DMS 273 treated with DMSO at 0.1 percent for 48 hours (cell line): ENCODE data around the gene APOE.
"Not testable (repeated sequence)": the region's sequence is repeated elsewhere in the genome, so short reads cannot be mapped to it uniquely, and the experiment has no call there.

Experiments
- DNase-seq: peaks from one replicate; lab custom pipeline; 2025; lab: John Stamatoyannopoulos, UW

Gene APOE

DNA sequence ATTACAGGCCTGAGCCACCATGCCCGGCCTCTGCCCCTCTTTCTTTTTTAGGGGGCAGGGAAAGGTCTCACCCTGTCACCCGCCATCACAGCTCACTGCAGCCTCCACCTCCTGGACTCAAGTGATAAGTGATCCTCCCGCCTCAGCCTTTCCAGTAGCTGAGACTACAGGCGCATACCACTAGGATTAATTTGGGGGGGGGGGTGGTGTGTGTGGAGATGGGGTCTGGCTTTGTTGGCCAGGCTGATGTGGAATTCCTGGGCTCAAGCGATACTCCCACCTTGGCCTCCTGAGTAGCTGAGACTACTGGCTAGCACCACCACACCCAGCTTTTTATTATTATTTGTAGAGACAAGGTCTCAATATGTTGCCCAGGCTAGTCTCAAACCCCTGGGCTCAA is 4.2 kb downstream of the APOE start:
- no peak for DNase-seq

DNA sequence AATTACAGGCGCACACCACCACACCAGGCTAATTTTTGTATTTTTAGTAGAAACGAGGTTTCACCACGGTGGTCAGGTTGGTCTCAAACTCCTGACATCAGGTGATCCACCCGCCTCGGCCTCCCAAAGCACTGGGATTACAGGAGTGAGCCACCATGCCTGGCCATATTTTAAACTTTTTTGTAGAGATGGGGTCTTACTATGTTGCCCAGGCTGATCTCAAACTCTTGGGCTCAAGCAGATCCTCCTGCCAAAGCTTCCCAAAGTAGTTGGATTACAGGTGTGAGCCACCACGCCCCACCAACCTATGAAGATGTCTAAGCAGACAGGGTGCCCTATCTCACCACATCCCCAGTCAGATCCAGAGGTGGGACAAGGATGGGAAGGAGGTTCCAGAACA is 6.3 kb downstream of the APOE start:
- DNase-seq: not testable (repeated sequence)

DNA sequence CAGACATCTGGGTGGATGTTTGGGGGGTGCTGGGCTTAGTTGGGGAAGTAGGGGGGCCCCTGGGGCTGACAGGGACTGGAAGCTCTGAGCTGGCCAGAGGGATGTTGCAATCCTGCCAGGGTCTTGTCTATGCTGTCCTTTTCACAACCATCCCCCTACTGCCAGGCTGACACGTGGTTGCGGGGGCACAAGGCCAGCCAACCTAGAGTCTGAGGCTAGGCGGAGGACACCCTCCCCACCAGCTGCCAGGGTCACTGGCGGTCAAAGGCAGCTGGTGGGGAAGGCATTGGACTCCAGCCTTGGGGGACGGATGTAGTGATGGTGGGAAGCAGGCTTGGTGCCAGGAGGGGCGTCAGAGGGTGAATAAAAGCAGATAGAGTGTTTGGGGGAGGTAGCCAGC is 7.3 kb downstream of the APOE start:
- DNase-seq: peak; percentile 89

DNA sequence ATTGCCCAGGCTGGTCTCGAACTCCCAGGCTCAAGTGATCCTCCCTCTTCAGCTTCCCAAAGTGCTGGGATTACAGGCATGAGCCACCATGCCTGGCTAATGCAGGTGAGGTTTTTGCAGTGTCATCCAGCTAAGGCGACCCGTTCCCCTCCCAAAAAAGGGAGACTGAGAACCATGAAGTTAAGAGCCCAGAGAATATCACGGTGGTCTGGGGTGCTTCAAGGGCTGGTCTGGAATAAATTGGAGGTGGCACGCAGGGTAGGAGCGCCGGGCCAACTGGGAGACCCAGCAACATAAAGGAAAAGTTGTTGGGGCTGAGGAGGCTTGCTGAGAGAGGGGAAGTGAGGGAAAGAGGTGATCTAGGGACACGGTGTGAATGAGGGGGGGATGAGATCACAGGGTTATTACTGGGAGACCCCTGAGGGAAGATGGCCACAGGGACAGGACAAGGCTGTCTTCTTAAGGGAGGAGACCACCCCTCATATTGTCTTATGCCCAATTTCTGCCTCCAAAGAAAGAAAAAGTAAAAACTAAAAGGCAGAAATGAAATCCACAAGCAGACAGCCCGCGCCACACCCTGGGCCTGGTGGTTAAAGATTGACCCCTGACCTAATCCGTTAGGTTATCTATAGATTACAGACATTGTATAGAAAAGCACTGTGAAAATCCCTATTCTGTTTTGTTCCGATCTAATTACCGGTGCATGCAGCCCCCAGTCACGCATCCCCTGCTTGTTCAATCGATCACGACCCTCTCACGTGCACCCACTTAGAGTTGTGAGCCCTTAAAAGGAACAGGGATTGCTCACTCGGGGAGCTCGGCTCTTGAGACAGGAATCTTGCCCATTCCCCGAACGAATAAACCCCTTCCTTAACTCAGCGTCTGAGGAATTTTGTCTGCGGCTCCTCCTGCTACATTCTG is 8.2 kb downstream of the APOE start:
- DNase-seq: not testable (repeated sequence)

DNA sequence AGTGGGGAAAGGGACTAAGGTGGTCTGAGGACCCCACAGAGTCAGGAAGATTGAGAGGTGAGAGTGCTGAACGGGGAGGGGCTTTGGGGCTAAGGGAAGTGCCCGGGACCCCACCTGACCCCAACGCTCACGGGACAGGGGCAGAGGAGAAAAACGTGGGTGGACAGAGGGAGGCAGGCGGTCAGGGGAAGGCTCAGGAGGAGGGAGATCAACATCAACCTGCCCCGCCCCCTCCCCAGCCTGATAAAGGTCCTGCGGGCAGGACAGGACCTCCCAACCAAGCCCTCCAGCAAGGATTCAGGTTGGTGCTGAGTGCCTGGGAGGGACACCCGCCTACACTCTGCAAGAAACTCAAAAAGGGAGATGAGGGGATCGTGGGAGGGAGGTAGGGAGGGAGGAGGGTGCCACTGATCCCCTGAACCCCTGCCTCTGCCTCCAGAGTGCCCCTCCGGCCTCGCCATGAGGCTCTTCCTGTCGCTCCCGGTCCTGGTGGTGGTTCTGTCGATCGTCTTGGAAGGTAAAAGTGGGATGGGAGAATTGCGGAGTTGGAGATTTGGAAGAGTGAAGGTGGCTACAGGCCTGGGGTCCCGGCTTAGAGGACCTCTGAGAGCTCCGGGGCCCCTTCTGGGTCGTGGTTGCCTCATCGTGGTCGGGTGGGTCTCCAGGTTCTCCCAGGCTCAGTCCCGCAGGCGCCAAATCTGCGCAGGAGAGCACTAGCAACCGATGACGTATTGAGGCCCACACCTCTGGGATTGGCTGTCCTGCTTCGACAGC is 9.0 kb downstream of the APOE start, which contains the start of gene APOC1:
APOC1 (plus strand) TSS at position 176 of the 774 bp plus-strand sequence; CDS start at position 460, 284 bp downstream.
- DNase-seq: peak; percentile 85

DNA sequence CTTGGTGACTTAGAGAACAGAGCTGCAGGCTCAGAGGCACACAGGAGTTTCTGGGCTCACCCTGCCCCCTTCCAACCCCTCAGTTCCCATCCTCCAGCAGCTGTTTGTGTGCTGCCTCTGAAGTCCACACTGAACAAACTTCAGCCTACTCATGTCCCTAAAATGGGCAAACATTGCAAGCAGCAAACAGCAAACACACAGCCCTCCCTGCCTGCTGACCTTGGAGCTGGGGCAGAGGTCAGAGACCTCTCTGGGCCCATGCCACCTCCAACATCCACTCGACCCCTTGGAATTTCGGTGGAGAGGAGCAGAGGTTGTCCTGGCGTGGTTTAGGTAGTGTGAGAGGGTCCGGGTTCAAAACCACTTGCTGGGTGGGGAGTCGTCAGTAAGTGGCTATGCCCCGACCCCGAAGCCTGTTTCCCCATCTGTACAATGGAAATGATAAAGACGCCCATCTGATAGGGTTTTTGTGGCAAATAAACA is 18.7 kb downstream of the APOE start:
- DNase-seq: no peak

DNA sequence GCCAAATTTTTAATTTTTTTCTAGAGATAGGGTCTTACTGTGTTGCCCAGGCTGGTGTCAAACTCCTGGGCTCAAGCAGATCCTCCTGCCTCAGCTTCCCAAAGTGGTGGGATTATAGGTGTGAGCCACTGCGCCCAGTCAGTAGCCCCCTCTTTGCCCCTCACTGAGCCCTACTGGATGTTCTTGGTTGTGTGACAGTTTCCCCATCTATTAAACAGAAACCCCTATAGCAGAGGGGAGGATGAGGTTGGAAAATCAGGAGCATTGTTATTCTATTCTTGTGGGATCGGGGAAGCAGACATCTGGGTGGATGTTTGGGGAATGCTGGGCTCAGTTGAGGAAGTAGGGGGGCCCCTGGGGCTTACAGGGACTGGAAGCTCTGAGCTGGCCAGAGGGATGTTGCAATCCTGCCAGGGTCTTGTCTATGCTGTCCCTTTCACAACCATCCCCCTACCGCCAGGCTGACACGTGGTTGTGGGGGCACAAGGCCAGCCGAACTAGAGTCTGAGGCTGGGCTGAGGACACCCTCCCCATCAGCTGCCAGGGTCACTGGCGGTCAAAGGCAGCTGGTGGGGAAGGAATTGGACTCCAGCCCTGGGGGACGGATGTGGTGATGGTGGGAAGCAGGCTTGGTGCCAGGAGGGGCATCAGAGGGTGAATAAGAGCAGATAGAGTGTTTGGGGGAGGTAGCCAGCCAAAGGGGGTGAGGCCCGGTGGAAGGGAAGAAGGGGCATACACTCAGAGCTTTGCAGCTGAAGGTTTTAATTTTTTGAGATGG is 19.7 kb downstream of the APOE start:
- peak; percentile 53 for DNase-seq

DNA sequence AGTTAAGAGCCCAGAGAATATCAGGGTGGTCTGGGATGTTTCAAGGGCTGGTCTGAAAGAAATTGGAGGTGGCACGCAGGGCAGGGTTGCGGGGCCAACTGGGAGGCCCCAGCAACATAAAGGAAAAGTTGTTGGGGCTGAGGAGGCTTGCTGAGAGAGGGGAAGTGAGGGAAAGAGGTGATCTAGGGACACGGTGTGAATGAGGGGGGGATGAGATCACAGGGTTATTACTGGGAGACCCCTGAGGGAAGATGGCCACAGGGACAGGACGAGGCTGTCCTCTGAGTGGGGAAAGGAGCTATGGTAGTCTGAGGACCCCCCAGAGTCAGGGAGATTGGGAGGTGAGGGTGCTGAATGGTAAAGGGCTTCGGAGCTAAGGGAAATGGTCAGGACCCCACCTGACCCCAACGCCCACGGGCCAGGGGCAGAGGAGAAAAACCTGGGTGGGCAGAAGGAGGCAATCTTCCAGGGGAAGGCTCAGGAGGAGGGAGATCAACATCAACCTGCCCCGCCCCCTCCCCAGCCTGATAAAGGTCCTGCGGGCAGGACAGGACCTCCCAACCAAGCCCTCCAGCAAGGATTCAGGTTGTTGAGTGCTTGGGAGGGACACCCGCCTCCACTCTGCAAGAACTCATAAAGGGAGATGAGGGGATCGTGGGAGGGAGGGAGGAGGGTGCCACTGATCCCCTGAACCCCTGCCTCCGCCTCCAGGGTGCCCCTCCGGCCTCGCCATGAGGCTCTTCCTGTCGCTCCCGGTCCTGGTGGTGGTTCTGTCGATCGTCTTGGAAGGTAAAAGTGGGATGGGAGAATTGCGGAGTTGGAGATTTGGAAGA is 20.9 kb downstream of the APOE start:
- not testable (repeated sequence) for DNase-seq

DNA sequence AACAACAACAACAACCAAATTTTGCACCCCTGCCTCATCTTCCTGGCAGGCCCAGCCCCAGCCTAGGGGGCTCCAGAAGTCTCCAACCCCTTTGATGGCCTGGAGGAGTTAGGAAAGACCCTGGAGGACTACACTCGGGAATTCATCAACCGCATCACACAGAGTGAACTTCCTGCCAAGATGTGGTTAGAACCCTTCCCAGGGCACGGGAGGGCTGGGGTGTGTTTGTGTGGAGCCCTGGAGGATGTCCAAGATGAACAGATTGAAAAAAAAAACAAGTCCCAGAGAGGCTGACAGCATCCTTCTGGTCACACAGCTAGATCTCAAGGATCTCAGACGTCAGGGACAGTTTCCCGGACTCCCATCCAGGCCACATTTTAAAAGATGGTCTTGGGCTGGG is 22.1 kb downstream of the APOE start:
- peak; percentile 17 for DNase-seq

DNA sequence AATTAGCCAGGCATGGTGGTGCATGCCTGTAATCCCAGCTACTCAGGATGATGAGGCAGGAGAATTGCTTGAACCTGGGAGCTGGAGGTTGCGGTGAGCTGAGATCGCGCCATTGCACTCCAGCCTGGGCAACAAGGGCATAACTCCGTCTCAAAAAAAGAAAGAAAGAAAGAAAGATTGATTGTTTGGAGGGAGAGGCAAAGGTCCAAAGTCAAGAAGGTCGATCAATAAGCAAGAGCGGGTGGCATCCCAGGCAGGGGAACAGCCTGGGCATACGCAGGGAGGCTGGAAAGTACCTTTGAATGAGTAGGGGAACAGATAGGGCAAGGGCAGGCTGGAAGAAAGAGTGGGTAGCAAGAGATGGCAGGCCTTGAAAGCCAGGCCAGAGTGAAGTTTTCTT is 24.5 kb downstream of the APOE start:
- no peak for DNase-seq

DNA sequence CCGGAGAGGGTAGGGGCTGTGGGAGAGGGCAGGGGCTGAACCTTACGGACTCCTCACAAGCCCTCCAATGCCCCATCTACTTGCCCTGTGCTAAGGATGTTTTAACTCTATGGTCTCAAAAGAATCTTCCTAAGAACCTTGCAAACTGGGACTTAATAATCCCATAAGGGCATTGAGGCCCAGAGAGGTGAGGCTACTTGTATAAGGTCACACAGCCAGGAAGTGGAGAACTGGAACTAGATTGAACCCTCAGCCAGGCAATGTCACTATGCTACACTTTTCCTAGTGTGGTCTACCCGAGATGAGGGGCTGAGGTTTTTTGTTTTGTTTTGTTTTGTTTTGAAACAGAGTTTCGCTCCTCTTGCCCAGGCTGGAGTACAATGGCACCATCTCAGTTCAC is 25.9 kb downstream of the APOE start:
- no peak for DNase-seq

DNA sequence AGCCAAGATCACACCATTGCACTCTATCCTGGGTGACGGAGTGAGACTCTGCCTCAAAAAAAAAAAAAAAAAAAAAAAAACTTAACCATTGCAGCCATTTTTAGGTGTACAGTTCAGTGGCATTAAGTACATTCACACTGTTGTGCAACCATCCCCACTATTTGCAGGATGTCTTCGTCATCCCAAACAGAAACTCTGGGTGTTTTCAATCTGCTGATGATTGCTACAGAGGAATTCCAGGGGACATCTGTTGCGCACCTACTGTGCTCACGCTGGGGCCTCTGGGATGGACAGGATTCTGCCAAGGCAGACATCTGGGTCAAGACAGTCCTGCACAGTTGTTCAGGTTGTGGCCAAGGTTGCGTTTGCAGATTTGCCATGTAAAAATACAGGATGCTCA is 34.1 kb downstream of the APOE start:
- no peak for DNase-seq

DNA sequence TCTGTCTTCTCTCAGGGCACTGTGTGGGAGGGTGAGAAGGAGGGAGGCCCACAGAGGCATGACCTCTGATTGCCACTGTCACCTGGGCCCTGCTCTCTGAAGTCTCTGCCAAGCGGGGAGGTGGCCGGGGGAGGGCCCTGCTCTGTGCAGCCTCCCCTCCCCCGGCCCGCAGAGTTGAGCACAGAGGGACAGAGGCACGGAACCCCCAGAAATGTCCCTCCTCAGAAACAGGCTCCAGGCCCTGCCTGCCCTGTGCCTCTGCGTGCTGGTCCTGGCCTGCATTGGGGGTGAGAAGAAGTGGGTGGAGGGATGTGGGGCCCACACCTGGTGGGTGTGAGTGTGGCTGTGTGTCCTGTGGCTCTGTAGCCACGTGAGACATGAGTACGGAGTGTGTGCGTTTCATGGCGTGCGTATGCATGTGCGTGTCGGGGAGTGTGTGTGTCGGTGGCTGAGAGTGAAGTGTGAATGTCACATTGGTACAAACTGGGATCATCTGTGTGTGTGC is 36.5 kb downstream of the APOE start, which contains the start of gene APOC4:
APOC4 (plus strand) TSS at position 171 of the 505 bp plus-strand sequence; CDS start at position 212, 41 bp downstream.
- no peak for DNase-seq

DNA sequence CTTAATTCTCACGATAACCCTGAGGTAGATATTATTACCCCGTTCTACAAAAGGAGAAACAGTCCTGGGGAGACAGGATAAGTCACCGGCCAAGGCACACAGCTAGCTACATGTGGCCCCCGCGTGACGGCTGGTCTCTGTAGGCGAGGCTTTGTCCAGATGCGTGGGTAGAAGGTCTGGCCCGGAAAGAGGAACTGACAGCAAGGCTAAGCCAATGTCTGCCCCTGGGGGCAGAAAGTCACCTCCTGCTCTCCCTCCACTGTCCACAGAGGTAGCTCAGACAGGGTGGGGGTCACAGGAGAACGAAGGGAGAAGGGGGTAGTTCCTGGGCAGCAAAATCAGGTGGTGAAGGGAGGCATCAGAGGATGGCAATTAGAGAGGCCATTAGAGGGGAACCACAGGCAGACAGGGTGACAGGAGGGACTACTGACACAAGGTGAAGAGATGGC is 38.2 kb downstream of the APOE start:
- no peak for DNase-seq

DNA sequence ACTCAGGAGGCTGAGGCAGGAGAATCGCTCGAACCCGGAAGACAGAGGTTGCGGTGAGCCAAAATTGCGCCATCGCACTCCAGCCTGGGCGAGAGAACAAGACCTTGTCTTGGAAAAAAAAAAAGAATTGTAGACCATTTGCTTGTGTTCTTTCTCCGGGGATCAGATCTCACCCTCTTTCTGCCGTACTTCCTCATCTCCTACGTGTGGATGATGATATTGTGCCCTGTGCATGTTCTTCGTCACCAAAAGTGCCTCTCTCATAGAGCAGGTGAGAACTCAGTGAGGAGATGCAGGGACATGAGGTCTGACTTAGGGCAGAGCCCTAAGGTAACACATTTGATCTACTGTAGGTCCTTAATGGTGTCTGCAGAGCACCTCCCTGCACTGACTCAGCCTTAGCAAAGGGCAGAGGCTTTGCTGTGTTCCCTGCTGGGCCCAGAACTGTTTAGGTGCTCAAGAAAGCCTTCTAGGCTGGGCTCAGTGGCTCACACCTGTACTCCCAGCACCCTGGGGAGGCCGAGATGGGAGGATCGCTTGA is 41.5 kb downstream of the APOE start:
- DNase-seq: no peak

DNA sequence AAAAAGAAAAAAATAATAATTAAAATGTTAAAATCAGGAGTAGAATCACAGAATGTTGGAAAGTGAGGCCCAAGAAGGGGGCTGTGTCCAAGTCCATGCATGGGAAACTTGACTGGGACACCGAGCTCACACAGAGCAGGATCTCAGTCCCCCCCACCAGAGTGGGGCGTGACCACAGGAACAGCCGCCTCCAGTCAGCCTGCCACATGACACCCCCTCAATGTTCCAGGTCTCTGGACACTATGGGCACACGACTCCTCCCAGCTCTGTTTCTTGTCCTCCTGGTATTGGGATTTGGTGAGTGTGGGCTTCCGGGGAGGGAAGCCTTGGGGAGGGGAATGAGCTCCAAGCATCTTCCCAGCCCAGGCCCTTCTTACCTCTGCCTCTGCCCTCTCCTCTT is 42.6 kb downstream of the APOE start:
- no peak for DNase-seq

DNA sequence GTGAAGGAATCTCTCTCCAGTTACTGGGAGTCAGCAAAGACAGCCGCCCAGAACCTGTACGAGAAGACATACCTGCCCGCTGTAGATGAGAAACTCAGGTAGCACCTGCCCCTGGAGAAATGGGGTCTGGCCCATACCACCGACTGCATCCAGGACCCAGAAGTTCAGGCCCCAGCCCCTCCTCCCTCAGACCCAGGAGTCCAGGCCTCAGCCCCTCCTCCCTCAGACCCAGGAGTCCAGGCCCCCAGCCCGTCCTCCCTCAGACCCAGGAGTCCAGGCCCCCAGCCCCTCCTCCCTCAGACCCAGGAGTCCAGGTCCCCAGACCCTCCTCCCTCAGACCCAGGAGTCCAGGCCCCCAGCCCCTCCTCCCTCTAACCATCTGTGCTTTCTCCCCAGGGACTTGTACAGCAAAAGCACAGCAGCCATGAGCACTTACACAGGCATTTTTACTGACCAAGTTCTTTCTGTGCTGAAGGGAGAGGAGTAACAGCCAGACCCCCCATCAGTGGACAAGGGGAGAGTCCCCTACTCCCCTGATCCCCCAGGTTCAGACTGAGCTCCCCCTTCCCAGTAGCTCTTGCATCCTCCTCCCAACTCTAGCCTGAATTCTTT is 43.3 kb downstream of the APOE start:
- peak; percentile 22 for DNase-seq

DNA sequence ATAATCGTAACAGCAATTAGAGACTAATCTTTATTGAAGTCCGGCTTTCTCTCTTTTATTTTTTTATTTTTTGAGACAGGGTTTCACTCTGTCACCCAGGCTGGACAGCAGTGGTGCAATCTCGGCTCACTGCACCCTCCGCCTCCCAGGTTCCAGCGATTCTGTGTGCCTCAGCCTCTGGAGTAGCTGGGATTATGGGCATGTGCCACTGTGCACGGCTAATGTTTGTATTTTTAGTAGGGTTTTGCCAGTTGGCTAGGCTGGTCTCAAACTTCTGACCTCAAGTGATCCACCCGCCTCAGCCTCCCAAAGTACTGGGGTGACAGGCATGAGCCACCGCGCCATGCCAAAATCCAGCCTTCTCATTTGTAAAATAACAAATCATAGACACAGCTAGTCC is 44.0 kb downstream of the APOE start:
- DNase-seq: no peak

DNA sequence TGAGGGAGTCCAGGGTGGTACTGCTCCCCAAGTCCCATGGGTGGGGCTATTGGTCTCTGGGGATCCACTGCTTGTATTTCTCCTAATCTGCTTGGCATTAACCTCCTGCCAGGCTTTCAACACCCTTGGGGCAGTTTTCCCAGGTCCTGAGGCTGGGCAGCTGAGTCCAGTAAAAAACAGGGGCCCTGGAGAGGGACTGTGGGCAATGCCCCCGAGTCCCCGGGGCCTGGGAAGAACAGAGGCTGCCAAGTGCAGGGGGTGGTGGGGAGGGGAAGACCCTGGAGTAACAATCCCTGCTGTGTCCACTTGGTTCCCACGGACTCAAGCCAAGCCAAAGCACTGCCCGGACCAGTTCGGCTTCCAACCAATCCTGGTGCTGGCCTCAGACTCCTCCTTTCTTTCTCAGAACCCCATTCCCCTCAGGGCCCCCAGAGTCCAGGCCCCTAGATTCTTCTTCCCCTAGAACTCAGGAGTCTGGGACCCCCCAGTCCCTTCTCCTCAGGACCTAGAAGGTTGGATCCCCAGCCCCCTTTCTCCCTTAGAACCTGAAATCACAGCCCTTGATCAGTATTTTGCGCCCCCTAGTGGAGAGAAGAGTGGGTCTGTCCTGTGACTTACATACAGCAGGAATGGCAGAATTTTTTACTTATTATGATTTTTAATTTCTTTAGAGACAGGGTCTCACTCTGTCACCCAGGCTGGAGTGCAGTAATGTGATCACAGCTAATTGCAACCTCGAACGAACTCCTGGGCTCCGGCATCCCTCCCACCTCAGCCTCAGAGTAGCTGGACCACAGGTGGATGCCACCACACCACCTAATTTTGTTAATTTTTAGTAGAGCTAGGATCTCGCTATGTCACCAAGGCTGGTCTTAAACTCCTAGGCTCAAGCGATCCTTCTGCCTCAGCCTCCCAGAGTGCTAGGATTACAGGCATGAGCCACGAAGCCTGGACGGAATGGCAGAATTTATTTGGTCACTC is 45.9 kb downstream of the APOE start:
- peak; percentile 39 for DNase-seq
